Measurements from ENCODE around the gene PHF11. TPM values are rescaled to one million over a fixed set of nuclear protein-coding genes. Genes with fewer than 3 reads are reported as not detected.

PHF11 gene
- total RNA-seq, 2 donors from 2014 or later: 39.3 to 51.1 TPM

GRCh38 chr13:49512578-49512977 is 16.8 kb downstream of the PHF11 start:
- peaks cover 11% of the 10 kb centered on the region for H3K36me3 ChIP-seq
- DNase-seq (ENCODE audit: low spot score) (no peak), ATAC-seq (ENCODE audit: insufficient number of reproducible peaks, low FRiP score, low read depth) (no peak)
- H3K4me1 ChIP-seq (ENCODE audit: control insufficient read depth in 1 of 2, low read depth in 2 of 2): no peaks in the 10 kb centered on the region
- H3K27me3 ChIP-seq (replicated peaks; ENCODE audit: insufficient read depth): no peaks in the 10 kb centered on the region
- no peak overlapping the region for H3K27ac ChIP-seq
- no peak overlapping the region for H3K4me3 ChIP-seq
- no peaks in the 10 kb centered on the region for H3K9me3 ChIP-seq
- no peak for TF ChIP-seq CTCF (IDR thresholded peaks at IDR 0.05)

GRCh38 chr13:49516467-49516866 is 20.7 kb downstream of the PHF11 start:
- Histone ChIP-seq H3K27ac (no peak overlapping the region), H3K4me1 (ENCODE audit: control insufficient read depth in 1 of 2, low read depth in 2 of 2) (no peaks in the 10 kb centered on the region), H3K36me3 (peaks cover 21% of the 10 kb centered on the region), H3K4me3 (no peak overlapping the region), H3K9me3 (no peaks in the 10 kb centered on the region), H3K27me3 (replicated peaks; ENCODE audit: insufficient read depth) (no peaks in the 10 kb centered on the region)
- ATAC-seq (ENCODE audit: insufficient number of reproducible peaks, low FRiP score, low read depth): no peak
- TF ChIP-seq CTCF (IDR thresholded peaks at IDR 0.05): no peak
- no peak for DNase-seq (ENCODE audit: low spot score)

- H3K36me3 ChIP-seq: peaks cover 26% of the 10 kb centered on the region
- no peaks in the 10 kb centered on the region for H3K27me3 ChIP-seq (replicated peaks; ENCODE audit: insufficient read depth)
- H3K9me3 ChIP-seq: no peaks in the 10 kb centered on the region
- H3K4me1 ChIP-seq (ENCODE audit: control insufficient read depth in 1 of 2, low read depth in 2 of 2): no peaks in the 10 kb centered on the region
- no peak overlapping the region for H3K4me3 ChIP-seq
- H3K27ac ChIP-seq: no peak overlapping the region
- TF ChIP-seq CTCF (IDR thresholded peaks at IDR 0.05): no peak
- DNase-seq (ENCODE audit: low spot score): no peak
- ATAC-seq (ENCODE audit: insufficient number of reproducible peaks, low FRiP score, low read depth): no peak
Observed at GRCh38 chr13:49517461-49517860, 21.7 kb downstream of the PHF11 start.

GRCh38 chr13:49521224-49521623 is 25.5 kb downstream of the PHF11 start:
- peaks cover 25% of the 10 kb centered on the region for H3K36me3 ChIP-seq
- DNase-seq (ENCODE audit: low spot score) (no peak), ATAC-seq (ENCODE audit: insufficient number of reproducible peaks, low FRiP score, low read depth) (no peak)
- H3K27ac ChIP-seq: no peak overlapping the region
- H3K9me3 ChIP-seq: no peaks in the 10 kb centered on the region
- H3K4me3 ChIP-seq: no peak overlapping the region
- no peaks in the 10 kb centered on the region for H3K27me3 ChIP-seq (replicated peaks; ENCODE audit: insufficient read depth)
- TF ChIP-seq CTCF (IDR thresholded peaks at IDR 0.05): no peak
- no peaks in the 10 kb centered on the region for H3K4me1 ChIP-seq (ENCODE audit: control insufficient read depth in 1 of 2, low read depth in 2 of 2)

- H3K36me3 ChIP-seq: peaks cover 22% of the 10 kb centered on the region
- H3K27me3 ChIP-seq (replicated peaks; ENCODE audit: insufficient read depth): no peaks in the 10 kb centered on the region
- ATAC-seq (ENCODE audit: insufficient number of reproducible peaks, low FRiP score, low read depth): no peak
- no peaks in the 10 kb centered on the region for H3K4me1 ChIP-seq (ENCODE audit: control insufficient read depth in 1 of 2, low read depth in 2 of 2)
- no peaks in the 10 kb centered on the region for H3K9me3 ChIP-seq
- no peak for TF ChIP-seq CTCF (IDR thresholded peaks at IDR 0.05)
- no peak for DNase-seq (ENCODE audit: low spot score)
- no peak overlapping the region for H3K27ac ChIP-seq
- no peak overlapping the region for H3K4me3 ChIP-seq
Observed at GRCh38 chr13:49524740-49525501, 29.2 kb downstream of the PHF11 start.

All from thoracic aorta (tissue), 2 donors.